Right lobe of liver (tissue), 6 donors: ENCODE measurements around the gene ENO3. TPM values are rescaled to one million over a fixed set of nuclear protein-coding genes. Genes with fewer than 3 reads are reported as not detected.

ENCODE experiments used
- ATAC-seq, 4 donors: fragments of 200-7000 bp; cut with Tn5 transposase; one replicate each; pipeline ENCODE4 v1.9.1; 2020; ENCODE audit warnings: mild to moderate bottlenecking in 4 of 4, moderate library complexity in 4 of 4
- DNase-seq, 3 donors: peaks; one replicate each; pipeline ENCODE4 v3.0.0-alpha.2; 2020
- H3K27ac ChIP-seq, 3 donors: fragments of 200-600 bp; one replicate each; pipeline ENCODE4 v1.8.0; 2022
- H3K27me3 ChIP-seq, 2 donors: fragments of 200-600 bp; one replicate each; pipeline ENCODE4 v1.8.0; 2022
- H3K36me3 ChIP-seq, 4 donors: fragments of 200-600 bp; sonication (generic) in 1 of 4; one replicate each; pipeline versions ENCODE4 v1.5.1 to v1.8.0; 2017 to 2022; ENCODE audit warnings: control low read depth in 1 of 4
- H3K4me1 ChIP-seq, 4 donors: fragments of 200-600 bp; sonication (generic) in 1 of 4; one replicate each; pipeline versions ENCODE4 v1.5.1 to v1.8.0; 2017 to 2022; ENCODE audit warnings: control low read depth in 1 of 4
- H3K4me3 ChIP-seq, 3 donors: fragments of 200-600 bp; one replicate each; pipeline ENCODE4 v1.8.0; 2022
- H3K9me3 ChIP-seq, 4 donors: fragments of 200-600 bp; sonication (generic) in 1 of 4; one replicate each; pipeline versions ENCODE4 v1.5.1 to v1.8.0; 2017 to 2022; ENCODE audit warnings: control low read depth in 1 of 4
- CTCF ChIP-seq, 4 donors: fragments of 200-600 bp in 3 of 4; fragments of 450-650 bp in 1 of 4; IDR thresholded peaks; one replicate each; pipeline versions ENCODE4 v1.5.1 to v1.8.0; 2016 to 2022; ENCODE audit warnings: antibody characterized with exemption in 4 of 4, mild to moderate bottlenecking in 2 of 4
- POLR2A ChIP-seq: fragments of 450-650 bp; IDR thresholded peaks from one replicate; pipeline ENCODE4 v1.6.1; 2017; ENCODE audit warnings: antibody characterized with exemption, mild to moderate bottlenecking
- WGBS: methylation state at CpG from one replicate; pipeline ENCODE4 v1.1.6; 2018; ENCODE audit warnings: low coverage, low lambda C conversion rate; ENCODE audit not compliant: insufficient coverage; ENCODE audit errors: missing lambda C conversion rate; 5-methylcytosine and 5-hydroxymethylcytosine counted together
- intact Hi-C, 2 donors: fragments of 100-400 bp; cut with DNase I; formaldehyde crosslinking; loops; one replicate each; pipeline versions ENCODE4 v1.11.2 to v1.14.1; 2022
- total RNA-seq, 6 experiments: library from RNA; depleted of rRNA in 2 of 6; stranded (reverse); fragments of >200 nt in 2 of 6; fragmentation: NEBNext Ultra II Directional in 3 of 6; extraction: Animal tissue kit (Norgen Biotek cat#: 25700) in 3 of 6; gene quantifications; one replicate each; pipeline versions ENCODE4 v1.1.0 to v1.2.4, GENCODE V29; 2016 to 2023
- donor health status: DM: no; HTN: yes; CAD: no.
- donor health status: DM: no; HTN: no; CAD: no.
- donor health status: DM: no; HTN: no; CAD: no.
- donor health status: DM: no; HTN: yes; CAD: no.
- donor health status: DM: no; HTN: yes; CAD: no.

Gene ENO3
- total RNA-seq, 6 experiments from 2014 or later: 54.7 to 69.8 (median 58.7) TPM

- TF ChIP-seq CTCF (IDR thresholded peaks at IDR 0.05) (no peak), POLR2A (peak; percentile 39)
- H3K36me3 ChIP-seq: peaks cover 0 to 2% (median under 1%) of the 10 kb centered on the region in 4 donors
- H3K27ac ChIP-seq: peak overlapping the region; percentile 85 to 89 (median 87)
- WGBS: 18% methylated on average over 16 of the region's 30 CpGs
- DNase-seq: no peak
- H3K27me3 ChIP-seq: no peaks in the 10 kb centered on the region
- H3K4me3 ChIP-seq: peak overlapping the region; percentile 65 to 98 (median 84)
- intact Hi-C loops: loop anchor here in 1 of 2 donors (10.0 kb wide), 1 partner anchor 77 kb away; no protein-coding TSS in a partner anchor
- peak in 1 of 4 donors; percentile 8 for ATAC-seq
- H3K4me1 ChIP-seq: peaks cover 0 to 17% (median 2%) of the 10 kb centered on the region in 4 donors
- no peaks in the 10 kb centered on the region for H3K9me3 ChIP-seq
Measured at GRCh38 chr17:4987767-4988567, 37.0 kb downstream of the ENO3 start.

GRCh38 chr17:4994081-4994595, 43.2 kb downstream of the ENO3 start:
- intact Hi-C loops: no loop called here
- no peaks in the 10 kb centered on the region for H3K4me1 ChIP-seq
- ATAC-seq: no peak
- no peak overlapping the region for H3K4me3 ChIP-seq
- WGBS: 89% methylated on average over 6 of the region's 6 CpGs
- H3K36me3 ChIP-seq: no peaks in the 10 kb centered on the region
- TF ChIP-seq CTCF (IDR thresholded peaks at IDR 0.05) (no peak), POLR2A (no peak)
- no peaks in the 10 kb centered on the region for H3K9me3 ChIP-seq
- no peak overlapping the region for H3K27ac ChIP-seq
- DNase-seq: no peak
- no peaks in the 10 kb centered on the region for H3K27me3 ChIP-seq

- H3K9me3 ChIP-seq: no peaks in the 10 kb centered on the region
- H3K27ac ChIP-seq: peak within 1 kb of the TSS; percentile 78 to 84 (median 82)
- intact Hi-C loops: no loop called here
- TF ChIP-seq CTCF (IDR thresholded peaks at IDR 0.05) (peak in 1 of 4 donors; percentile 28), POLR2A (peak; percentile 70)
- H3K36me3 ChIP-seq: peaks cover 2 to 18% (median 9%) of the 10 kb centered on the region in 4 donors
- peak within 1 kb of the TSS; percentile 95 to 99 (median 96) for H3K4me3 ChIP-seq
- WGBS: 0% methylated on average over 4 of the region's 93 CpGs
- no peaks in the 10 kb centered on the region for H3K27me3 ChIP-seq
- DNase-seq: peak; percentile 97
- H3K4me1 ChIP-seq: peaks cover 0 to 14% (median 6%) of the 10 kb centered on the region in 4 donors
- peak; percentile 89 to 94 (median 92) for ATAC-seq
Measured at GRCh38 chr17:4997302-4998026, 46.5 kb downstream of the ENO3 start, which contains the start of the genes INCA1 and KIF1C. Gene INCA1, minus strand, starts transcription at chr17:4997522. Its CDS starts 3,085 bp downstream, at chr17:4994437. Gene KIF1C, plus strand, starts transcription at chr17:4997950. Its CDS starts 2,297 bp downstream, at chr17:5000247.

GRCh38 chr17:4998027-4998731, 47.3 kb downstream of the ENO3 start:
- ATAC-seq (peak; percentile 0 to 2 (median 1)), DNase-seq (peak; percentile 57 to 71 (median 67))
- TF ChIP-seq POLR2A (peak; percentile 10), CTCF (IDR thresholded peaks at IDR 0.05) (no peak)
- peaks cover 0 to 14% (median 6%) of the 10 kb centered on the region in 4 donors for H3K4me1 ChIP-seq
- 0% methylated on average over 4 of the region's 55 CpGs for WGBS
- H3K4me3 ChIP-seq: peak overlapping the region; percentile 95 to 99 (median 96)
- H3K27me3 ChIP-seq: no peaks in the 10 kb centered on the region
- peak overlapping the region; percentile 23 to 84 (median 72) for H3K27ac ChIP-seq
- H3K36me3 ChIP-seq: peaks cover 3 to 25% (median 12%) of the 10 kb centered on the region in 4 donors
- intact Hi-C loops: no loop called here
- no peaks in the 10 kb centered on the region for H3K9me3 ChIP-seq
